HEK293 (cell line): ENCODE results near the gene PCDHA2.
"Not testable (repeated sequence)": the region's sequence is repeated elsewhere in the genome, so short reads cannot be mapped to it uniquely, and the experiment has no call there.

Experiments used
- HOXC10 ChIP-seq: sonication (generic); formaldehyde crosslinking; IDR thresholded peaks from 2 replicates; pipeline ENCODE4 v1.8.1; 2023; ENCODE audit warnings: mild to moderate bottlenecking, missing genetic modification reagents
- ZNF707 ChIP-seq: fragments of 450-650 bp; formaldehyde crosslinking; IDR thresholded peaks from 2 replicates; pipeline ENCODE4 v1.5.1; 2016; ENCODE audit warnings: missing biosample characterization, missing genetic modification characterization

- TF ChIP-seq HOXC10 (CRISPR knock-in tag); ZNF707 (tag by site-specific recombination): not testable (repeated sequence)
Measured at GRCh38 chr5:140802381-140802780, 7.7 kb downstream of the PCDHA2 start.
